GM18868 (cell line): ENCODE measurements around the gene TGFB1I1.
"Not testable (repeated sequence)": the region's sequence is repeated elsewhere in the genome, so short reads cannot be mapped to it uniquely, and the experiment has no call there.

Source experiments
- ATAC-seq: cut with Tn5 transposase; IDR thresholded peaks from one replicate; pipeline ENCODE4 v1.9.1; 2021; ENCODE audit warnings: mild to moderate bottlenecking, moderate library complexity; ENCODE audit not compliant: unreplicated experiment

The TGFB1I1 gene

GRCh38 chr16:31467858-31468257 lies 4.1 kb upstream of the TGFB1I1 start:
- no peak for ATAC-seq

DNA sequence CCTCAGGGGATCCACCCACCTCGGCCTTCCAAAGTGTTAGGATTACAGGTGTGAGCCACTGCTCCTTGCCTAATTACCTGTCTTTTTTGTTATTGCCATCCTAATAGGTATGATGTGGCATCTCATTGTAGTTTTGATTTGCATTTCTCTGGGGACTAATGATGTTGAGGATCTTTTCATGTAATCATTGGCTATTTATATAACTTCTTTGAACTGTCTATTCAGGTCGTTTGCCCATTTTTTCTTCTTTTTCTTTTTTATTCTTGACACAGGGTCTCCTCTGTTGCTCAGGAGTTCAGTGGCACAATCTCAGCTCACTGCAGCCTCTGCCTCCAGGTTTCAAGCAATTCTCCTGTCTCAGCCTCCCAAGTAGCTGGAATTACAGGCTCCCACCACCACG lies 1.3 kb upstream of the TGFB1I1 start:
- no peak for ATAC-seq

GRCh38 chr16:31471241-31471874 lies 594 bp upstream of the TGFB1I1 start:
- no peak for ATAC-seq

GRCh38 chr16:31472709-31473203 lies 804 bp downstream of the TGFB1I1 start:
- ATAC-seq, result no peak

DNA sequence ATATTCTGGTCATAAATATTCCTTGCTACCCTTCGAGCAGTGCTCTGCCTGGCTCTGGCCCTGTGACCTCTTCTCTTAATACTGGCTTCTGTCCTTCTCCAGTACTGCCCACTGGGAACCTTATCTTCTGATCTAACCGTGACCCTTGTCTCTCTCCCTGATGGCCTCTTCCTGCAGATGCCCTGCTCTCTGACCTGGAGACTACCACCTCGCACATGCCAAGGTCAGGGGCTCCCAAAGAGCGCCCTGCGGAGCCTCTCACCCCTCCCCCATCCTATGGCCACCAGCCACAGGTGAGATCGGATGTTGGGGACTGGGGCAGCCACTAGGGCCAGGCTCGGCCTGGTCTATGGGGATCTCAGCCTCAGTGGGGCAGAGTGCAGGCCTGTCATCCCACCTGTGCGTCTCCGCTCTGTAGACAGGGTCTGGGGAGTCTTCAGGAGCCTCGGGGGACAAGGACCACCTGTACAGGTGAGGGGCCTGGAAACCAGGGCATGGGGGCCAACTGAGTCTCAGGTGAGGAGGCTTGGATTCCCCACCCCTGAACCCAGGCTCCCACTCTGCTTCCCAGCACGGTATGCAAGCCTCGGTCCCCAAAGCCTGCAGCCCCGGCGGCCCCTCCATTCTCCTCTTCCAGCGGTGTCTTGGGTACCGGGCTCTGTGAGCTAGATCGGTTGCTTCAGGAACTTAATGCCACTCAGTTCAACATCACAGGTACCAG lies 1.5 kb downstream of the TGFB1I1 start:
- ATAC-seq, result no peak

- ATAC-seq, result no peak
These were observed 2.3 kb downstream of the TGFB1I1 start for GRCh38 chr16:31474173-31474714.

DNA sequence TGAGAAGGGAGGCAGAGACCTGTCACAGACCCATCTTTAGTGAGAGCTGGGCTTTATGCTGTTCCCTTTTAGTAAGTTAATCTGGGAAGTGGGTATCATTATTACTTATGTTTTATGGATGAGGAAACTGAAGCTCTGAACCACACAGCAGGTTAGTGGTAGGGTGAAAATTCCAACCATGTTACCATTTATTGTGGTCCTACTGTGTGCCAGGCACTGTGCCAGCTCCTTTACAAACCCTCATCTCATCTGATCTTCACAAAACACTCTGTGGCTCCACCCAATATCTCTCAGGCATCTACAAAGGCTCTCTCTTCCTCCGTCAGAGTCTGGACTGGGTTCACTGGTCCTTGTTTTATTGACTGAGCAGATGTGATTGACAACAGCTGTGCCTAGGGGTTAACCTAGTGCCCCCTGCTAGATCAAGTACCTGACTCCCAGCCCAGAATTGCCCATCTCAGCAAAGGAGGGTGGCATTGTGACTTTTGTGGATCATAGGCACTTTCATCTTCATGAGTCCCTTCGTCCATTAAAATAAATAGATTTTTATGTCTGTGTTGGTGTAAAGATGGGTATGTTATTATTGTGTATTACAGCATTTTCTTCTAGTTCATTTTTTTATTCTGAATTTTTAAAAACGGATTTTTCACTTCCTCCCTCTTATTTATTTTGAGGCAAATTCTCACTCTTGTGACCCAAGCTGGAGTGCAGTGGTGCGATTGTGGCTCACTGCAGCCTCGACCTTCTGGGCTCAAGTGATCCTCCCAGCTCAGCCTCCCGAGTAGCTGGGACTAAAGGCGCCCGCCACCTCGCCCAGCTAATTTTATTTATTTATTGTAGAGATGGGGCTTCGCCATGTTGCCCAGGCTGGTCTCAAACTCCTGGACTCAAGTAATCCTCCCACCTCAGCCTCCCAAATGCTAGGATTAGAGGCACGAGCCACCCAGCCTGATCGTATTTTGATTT lies 3.1 kb downstream of the TGFB1I1 start:
- ATAC-seq, result no peak

DNA sequence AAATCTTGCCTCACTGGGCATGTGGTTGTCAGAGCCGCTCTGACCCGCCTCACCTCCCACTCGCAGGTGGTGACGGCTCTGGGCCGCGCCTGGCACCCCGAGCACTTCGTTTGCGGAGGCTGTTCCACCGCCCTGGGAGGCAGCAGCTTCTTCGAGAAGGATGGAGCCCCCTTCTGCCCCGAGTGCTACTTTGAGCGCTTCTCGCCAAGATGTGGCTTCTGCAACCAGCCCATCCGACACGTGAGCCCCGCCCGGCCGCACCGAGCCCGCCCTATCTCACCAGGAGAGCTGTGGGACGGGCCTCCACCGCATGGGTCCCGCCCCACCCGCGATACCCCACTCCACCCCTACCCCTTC lies 4.0 kb downstream of the TGFB1I1 start:
- ATAC-seq, result no peak

DNA sequence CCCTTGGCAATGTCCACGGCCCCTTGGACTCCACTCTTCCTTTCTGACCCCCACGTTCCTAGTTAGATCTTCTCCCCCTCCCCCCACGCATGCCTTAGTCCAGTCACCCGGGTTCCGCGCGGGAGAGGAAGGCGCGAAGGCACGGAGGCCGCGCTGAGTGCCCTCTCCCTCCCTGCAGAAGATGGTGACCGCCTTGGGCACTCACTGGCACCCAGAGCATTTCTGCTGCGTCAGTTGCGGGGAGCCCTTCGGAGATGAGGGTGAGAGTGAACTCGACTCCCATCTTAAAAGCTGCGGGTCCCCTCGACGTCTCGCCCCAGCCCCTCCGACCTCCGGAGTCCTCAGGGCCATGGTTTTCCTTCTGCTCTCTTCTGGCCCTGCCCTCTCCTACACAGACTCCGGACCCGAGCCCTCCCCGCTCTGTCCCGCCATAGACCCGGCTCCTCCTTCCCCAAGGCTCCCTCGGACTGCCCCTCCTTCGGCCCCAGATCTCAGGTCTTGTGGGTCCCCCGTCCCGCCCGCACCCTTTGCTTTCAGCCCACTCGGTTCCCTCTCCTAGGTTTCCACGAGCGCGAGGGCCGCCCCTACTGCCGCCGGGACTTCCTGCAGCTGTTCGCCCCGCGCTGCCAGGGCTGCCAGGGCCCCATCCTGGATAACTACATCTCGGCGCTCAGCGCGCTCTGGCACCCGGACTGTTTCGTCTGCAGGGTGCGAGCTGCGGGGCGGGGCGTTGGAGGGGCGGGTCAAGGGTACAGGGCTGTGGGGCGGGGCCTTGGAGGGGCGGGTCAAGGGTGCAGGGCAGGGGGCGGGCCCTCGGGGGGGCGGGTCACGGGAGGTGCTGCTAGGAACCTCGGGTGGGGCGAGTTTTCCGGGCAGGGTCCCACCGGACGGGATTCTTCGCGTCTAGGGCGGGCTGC lies 4.6 kb downstream of the TGFB1I1 start:
- ATAC-seq, result peak; percentile 58

DNA sequence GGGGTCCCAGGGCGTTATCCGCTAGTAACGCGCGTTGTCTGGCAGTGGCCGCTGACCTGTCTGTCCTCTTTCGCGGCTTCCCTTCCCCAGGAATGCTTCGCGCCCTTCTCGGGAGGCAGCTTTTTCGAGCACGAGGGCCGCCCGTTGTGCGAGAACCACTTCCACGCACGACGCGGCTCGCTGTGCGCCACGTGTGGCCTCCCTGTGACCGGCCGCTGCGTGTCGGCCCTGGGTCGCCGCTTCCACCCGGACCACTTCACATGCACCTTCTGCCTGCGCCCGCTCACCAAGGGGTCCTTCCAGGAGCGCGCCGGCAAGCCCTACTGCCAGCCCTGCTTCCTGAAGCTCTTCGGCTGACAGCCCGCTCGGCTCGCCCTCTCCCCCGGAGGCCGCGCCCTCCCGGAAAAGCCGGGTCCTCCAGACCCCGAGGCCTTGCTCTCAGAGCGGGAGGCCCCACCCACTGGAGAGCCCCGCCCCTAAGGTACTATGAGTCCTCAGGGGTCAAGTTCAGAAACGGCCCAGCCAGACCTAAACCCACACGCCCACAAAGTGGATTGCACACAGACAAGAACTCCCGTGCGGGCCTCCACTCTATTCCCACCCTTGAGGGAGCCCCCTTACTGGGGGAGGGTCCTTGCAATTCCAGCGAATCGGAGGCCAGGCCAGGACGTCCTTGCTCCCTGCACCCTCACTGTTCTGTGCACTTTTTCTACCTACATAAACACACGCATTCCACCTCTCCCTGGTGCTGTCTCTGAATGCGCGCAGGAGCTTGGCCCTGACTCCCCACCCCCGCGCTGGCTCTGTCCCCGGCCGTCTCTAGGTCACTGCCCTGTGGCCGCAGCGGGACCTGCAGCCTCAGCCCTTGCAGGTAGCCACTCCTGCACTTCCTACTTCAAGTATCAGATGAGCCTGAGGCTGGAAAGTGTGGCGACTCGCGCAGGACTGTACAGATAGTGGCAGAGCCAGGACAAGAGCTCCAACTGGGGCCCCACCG lies 5.6 kb downstream of the TGFB1I1 start:
- peak; percentile 23 for ATAC-seq

DNA sequence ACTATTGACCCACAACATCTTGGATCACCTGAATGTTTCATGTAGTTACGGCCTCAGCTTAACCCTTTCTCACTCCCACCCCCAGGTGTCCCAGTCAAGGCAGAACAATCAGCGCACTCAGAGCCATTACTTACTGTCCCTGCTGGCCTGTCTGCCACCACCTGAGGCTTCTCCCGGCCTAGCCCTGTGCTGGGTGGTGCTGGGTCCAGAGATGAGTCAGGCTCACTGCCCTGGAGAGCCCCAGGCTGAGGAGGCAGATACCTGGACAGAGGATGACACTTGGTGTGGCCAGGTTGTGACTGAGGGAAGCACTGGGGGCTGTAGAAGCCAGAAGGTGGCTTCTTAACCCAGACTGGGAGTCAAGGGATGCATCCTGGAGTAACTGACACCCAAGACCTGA lies 7.0 kb downstream of the TGFB1I1 start:
- no peak for ATAC-seq

- no peak for ATAC-seq
These were observed 7.8 kb downstream of the TGFB1I1 start for GRCh38 chr16:31479751-31480150.

- no peak for ATAC-seq
These were observed 9.0 kb downstream of the TGFB1I1 start for GRCh38 chr16:31480851-31481536.

- ATAC-seq, result no peak
These were observed 11.1 kb downstream of the TGFB1I1 start, which contains the start of gene SLC5A2 for GRCh38 chr16:31483081-31483480. TSS of gene SLC5A2 (plus strand) at chr16:31483123. CDS start at chr16:31483137, 14 bp downstream.

- not testable (repeated sequence) for ATAC-seq
These were observed 12.1 kb downstream of the TGFB1I1 start for GRCh38 chr16:31484048-31484447.

DNA sequence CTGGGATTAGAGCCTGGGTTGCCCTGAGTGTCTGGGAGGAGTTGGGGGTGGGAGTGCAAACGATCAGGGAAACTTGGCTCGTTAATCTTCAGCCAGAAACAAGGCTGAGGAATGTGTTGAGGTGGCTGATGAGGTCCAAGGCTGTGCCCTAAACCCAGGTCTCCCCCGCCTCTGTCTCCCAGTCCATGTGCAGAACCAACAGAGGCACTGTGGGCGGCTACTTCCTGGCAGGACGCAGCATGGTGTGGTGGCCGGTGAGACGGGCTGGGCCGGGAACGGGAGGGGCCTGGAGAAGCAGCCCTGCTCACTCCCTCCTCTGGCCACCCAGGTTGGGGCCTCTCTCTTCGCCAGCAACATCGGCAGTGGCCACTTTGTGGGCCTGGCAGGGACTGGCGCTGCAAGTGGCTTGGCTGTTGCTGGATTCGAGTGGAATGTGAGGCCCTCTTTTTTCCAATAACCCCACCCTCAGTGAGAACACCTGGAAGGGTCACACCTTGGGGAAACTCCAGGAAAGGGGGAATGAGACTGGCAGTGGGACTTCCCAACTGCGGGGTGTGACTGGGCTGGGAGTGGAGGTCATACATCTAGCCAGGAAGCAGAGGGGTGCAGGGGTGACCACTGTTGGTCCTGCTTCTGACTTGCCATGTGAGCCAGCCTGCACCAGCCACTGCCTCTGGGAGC lies 12.7 kb downstream of the TGFB1I1 start:
- ATAC-seq, result no peak

DNA sequence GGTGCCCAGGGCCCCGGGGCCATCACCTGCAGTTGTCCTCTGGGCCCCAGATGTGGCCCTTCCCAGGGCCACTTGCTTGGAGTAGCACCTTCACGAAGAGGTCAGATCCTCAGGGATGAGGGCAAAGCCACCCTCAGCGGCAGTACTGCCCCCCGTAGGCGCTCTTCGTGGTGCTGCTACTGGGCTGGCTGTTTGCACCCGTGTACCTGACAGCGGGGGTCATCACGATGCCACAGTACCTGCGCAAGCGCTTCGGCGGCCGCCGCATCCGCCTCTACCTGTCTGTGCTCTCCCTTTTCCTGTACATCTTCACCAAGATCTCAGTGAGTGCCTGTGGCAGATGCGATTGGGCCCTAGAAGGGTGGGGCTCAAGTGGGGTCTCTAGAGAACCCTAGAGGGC lies 13.6 kb downstream of the TGFB1I1 start:
- no peak for ATAC-seq

GRCh38 chr16:31486045-31486444 lies 14.1 kb downstream of the TGFB1I1 start:
- no peak for ATAC-seq
